Measurements from ENCODE around the gene MKI67.

MKI67 gene

DNA sequence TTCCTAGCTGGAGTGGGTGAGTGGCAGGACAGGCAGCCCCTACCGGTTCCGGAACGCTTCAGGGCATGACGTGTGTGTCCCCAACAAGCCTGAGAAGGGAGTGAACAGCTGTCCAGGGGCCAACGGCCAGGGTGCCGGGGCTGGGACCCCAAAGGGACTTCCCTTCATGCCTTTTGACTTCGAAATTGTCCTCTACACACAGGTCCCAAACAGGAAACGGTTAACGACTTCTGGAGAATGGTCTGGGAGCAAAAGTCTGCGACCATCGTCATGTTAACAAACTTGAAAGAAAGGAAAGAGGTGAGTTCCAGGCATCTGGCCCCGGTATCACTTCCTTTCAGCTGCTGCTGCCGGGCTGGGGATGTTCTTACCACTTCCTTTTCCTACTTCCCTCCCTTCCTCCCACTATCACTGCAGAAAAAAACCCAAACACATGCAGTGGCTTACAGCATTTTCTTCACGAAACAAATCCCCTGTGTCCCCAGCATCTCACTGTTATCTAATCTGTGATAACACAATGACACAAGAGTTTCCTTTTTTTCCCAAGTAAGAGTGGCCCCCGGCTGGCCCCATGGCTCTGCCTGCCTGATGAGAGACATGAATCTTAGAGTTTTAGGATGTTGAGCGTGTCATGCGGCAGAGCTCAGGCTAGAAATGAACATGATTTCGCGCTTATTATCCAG lies 63.2 kb downstream of the MKI67 start:
- TF ChIP-seq, protein P1, sequence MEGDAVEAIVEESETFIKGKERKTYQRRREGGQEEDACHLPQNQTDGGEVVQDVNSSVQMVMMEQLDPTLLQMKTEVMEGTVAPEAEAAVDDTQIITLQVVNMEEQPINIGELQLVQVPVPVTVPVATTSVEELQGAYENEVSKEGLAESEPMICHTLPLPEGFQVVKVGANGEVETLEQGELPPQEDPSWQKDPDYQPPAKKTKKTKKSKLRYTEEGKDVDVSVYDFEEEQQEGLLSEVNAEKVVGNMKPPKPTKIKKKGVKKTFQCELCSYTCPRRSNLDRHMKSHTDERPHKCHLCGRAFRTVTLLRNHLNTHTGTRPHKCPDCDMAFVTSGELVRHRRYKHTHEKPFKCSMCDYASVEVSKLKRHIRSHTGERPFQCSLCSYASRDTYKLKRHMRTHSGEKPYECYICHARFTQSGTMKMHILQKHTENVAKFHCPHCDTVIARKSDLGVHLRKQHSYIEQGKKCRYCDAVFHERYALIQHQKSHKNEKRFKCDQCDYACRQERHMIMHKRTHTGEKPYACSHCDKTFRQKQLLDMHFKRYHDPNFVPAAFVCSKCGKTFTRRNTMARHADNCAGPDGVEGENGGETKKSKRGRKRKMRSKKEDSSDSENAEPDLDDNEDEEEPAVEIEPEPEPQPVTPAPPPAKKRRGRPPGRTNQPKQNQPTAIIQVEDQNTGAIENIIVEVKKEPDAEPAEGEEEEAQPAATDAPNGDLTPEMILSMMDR (IDR thresholded peaks at IDR 0.05): no peak
- Mint-ChIP-seq H3K27me3 (ENCODE audit: low read depth, poor library complexity) (peaks cover 9% of the 10 kb centered on the region), H3K36me3 (ENCODE audit: low read depth) (peaks cover 6% of the 10 kb centered on the region), H3K9me3 (no peaks in the 10 kb centered on the region), H3K4me3 (no peak overlapping the region), H3K4me1 (peaks cover 27% of the 10 kb centered on the region), H3K27ac (peak overlapping the region; percentile 26)
- DNase-seq: no peak

- Mint-ChIP-seq H3K4me3 (peak overlapping the region; percentile 6), H3K9me3 (no peaks in the 10 kb centered on the region), H3K36me3 (ENCODE audit: low read depth) (peaks cover 5% of the 10 kb centered on the region), H3K27me3 (ENCODE audit: low read depth, poor library complexity) (peaks cover 12% of the 10 kb centered on the region), H3K4me1 (peaks cover 27% of the 10 kb centered on the region), H3K27ac (peak overlapping the region; percentile 24)
- DNase-seq: peak; percentile 30
- TF ChIP-seq, protein P1 (IDR thresholded peaks at IDR 0.05): no peak
Measured at GRCh38 chr10:128062331-128062880, 63.8 kb downstream of the MKI67 start.

DNA sequence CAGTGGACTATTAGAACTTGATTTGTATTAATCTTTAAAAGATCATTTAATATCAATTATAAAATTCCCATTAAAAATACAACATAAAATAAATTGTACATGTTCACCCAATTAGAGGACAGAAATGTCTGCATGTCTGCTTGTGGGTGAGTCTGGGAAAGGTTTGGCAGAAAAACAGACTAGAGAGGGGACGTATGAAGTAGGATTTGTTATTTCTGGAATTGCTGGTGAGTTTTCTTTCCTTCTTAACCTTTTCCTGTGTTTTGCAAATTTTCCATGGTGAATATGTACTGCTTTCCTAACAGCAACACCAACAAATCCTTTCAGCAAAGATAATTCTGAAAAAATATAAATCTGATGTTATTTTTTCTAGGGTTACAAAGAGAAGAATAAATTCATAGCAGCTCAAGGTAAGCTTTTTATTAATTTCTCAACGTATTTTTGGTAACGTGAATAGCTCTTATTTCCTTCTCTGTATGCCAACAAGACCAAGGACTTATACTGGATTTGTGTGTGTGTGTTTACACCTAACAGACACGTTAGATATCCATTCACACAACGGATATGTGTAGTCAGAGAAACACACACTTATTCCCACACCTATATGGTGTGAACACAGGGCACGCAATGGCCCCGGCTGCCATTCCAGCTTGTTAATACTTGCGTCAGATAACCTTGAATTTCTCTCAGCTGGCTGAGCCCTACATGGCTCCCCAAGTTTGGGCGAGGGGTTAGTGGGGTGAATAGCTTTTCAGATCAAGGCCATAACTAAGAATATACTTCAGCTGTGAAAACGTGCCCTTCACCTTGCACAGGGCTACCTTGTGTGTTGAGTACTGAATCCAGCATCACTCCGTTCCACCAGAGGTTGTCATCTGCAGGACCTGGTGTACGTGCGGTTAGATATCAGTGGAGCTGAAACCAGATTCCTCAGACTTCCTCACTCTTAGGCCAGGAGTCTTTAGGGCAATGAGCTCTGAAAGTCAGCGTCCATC lies 64.6 kb downstream of the MKI67 start:
- Mint-ChIP-seq H3K4me1 (peaks cover 27% of the 10 kb centered on the region), H3K27me3 (ENCODE audit: low read depth, poor library complexity) (peaks cover 9% of the 10 kb centered on the region), H3K36me3 (ENCODE audit: low read depth) (no peaks in the 10 kb centered on the region), H3K9me3 (no peaks in the 10 kb centered on the region), H3K4me3 (peak overlapping the region; percentile 6), H3K27ac (peak overlapping the region; percentile 24)
- no peak for DNase-seq
- TF ChIP-seq, protein P1 (IDR thresholded peaks at IDR 0.05): no peak

DNA sequence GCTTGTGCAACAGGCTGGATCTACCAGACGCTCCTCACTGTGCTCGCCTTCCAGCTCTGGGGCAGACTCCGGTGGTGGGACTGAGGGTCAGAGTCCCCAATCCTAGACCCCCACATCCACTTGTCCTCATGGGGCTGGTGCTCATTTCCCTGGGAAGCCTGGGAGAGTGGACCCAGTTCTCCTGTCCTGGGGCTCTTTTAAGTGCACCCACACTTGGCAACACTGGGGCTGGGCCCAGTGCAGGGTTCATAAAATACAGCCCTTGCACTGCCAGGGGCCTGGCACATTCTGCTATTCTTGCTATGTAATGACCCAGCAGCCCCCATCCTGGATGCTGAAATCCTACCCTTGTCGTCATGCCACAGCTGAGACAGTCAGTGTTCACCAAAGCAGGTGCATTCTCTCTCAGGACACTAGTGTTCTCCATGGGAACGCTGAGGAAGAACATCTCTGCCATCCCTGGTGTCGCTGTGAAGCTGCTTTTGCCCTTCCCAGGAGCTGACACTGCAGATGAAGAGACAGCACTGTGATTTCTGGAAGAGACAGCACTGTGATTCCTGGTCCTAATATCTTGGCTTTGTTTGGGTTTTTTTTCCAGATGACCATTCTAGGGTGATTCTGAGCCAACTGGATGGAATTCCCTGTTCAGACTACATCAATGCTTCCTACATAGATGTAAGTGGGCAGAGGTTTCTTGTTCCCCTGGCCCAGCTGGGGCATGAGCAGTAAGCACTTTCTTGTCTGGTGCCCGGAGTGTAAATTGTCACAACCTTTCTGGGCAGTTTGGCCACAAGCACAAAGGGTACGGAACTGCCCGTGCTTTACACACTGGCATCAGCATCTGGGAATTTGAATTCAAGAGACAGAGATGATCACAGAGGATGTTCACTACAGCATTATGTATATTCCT lies 65.6 kb downstream of the MKI67 start:
- Mint-ChIP-seq H3K27ac (no peak overlapping the region), H3K9me3 (no peaks in the 10 kb centered on the region), H3K4me3 (no peak overlapping the region), H3K36me3 (ENCODE audit: low read depth) (no peaks in the 10 kb centered on the region), H3K4me1 (peaks cover 27% of the 10 kb centered on the region), H3K27me3 (ENCODE audit: low read depth, poor library complexity) (peaks cover 9% of the 10 kb centered on the region)
- no peak for DNase-seq
- TF ChIP-seq, protein P1 (IDR thresholded peaks at IDR 0.05): no peak

- TF ChIP-seq, protein P1 (IDR thresholded peaks at IDR 0.05): no peak
- Mint-ChIP-seq H3K4me1 (peaks cover 27% of the 10 kb centered on the region), H3K36me3 (ENCODE audit: low read depth) (no peaks in the 10 kb centered on the region), H3K9me3 (no peaks in the 10 kb centered on the region), H3K27me3 (ENCODE audit: low read depth, poor library complexity) (peaks cover 6% of the 10 kb centered on the region), H3K27ac (peak overlapping the region; percentile 10), H3K4me3 (no peak overlapping the region)
- DNase-seq: no peak
Measured at GRCh38 chr10:128059982-128060293, 66.3 kb downstream of the MKI67 start.

All from nephron progenitor cell (in vitro differentiated cells).